ENCODE measurements around the gene SEL1L2.

DNA sequence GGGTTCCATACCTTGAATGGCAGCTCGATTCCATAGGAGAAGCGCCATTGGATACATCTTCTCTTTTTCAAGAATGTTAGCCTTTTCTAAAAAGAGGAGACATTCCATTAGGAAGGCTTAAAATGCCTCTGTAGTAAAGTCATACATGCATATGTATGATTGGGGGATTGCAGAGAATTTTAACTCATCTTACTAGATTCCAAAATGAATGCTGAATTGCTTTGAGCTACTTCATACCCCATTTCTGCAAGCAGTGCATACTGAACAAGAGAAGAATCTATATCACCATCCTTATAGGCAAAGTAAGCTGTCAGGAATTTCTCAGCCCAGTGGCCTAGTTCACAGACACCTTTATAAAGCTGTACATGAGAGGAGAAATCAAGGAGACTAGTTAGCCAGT lies 125.3 kb downstream of the SEL1L2 start:
- TF ChIP-seq CTCF (IDR thresholded peaks at IDR 0.05; ENCODE audit: low read length) (no peak), EZH2phosphoT487 (IDR thresholded peaks at IDR 0.05; ENCODE audit: low read length) (no peak), EZH2 (optimal IDR thresholded peaks at IDR 0.05; ENCODE audit: low read depth, low read length) (no peak)
